RWPE2 (cell line): ENCODE measurements around the gene HSD17B1.

Source experiments
- ATAC-seq: fragments of 200-7000 bp; cut with Tn5 transposase; 3 replicates; pipeline ENCODE4 v1.9.1; 2021; ENCODE audit warnings: low read depth
- DNase-seq: peaks from one replicate; pipeline ENCODE4 v3.0.0-alpha.2; 2020; ENCODE audit warnings: low spot score
- H3K27ac ChIP-seq: fragments of 450-650 bp; 2 replicates; pipeline ENCODE4 v1.5.1; 2017; ENCODE audit warnings: mild to moderate bottlenecking; ENCODE audit not compliant: poor library complexity, severe bottlenecking
- H3K27me3 ChIP-seq: fragments of 250-450 bp; sonication (Bioruptor Pico); 2 replicates; pipeline ENCODE4 v1.5.1; 2021; ENCODE audit warnings: mild to moderate bottlenecking, moderate library complexity; ENCODE audit not compliant: insufficient read depth, poor library complexity, severe bottlenecking
- H3K36me3 ChIP-seq: fragments of 250-450 bp; sonication (Bioruptor Pico); 2 replicates; pipeline ENCODE4 v1.5.1; 2020; ENCODE audit warnings: low read depth, mild to moderate bottlenecking, moderate library complexity
- H3K4me1 ChIP-seq: fragments of 250-450 bp; sonication (Bioruptor Pico); 2 replicates; pipeline ENCODE4 v1.5.1; 2021; ENCODE audit warnings: mild to moderate bottlenecking, moderate library complexity; ENCODE audit not compliant: insufficient read depth, poor library complexity, severe bottlenecking
- H3K4me3 ChIP-seq: fragments of 250-450 bp; sonication (Bioruptor Pico); 2 replicates; pipeline ENCODE4 v1.5.1; 2021; ENCODE audit warnings: mild to moderate bottlenecking, moderate library complexity; ENCODE audit not compliant: severe bottlenecking
- H3K9me3 ChIP-seq: fragments of 250-450 bp; sonication (Bioruptor Pico); 2 replicates; pipeline ENCODE4 v1.5.1; 2021; ENCODE audit warnings: mild to moderate bottlenecking, moderate library complexity; ENCODE audit not compliant: severe bottlenecking
- TF ChIP-seq, protein P1 (sequence below): fragments of 450-650 bp; IDR thresholded peaks from one replicate; pipeline ENCODE4 v1.5.1; 2017; ENCODE audit warnings: mild to moderate bottlenecking, moderate library complexity; ENCODE audit not compliant: poor library complexity, severe bottlenecking

The HSD17B1 gene

DNA sequence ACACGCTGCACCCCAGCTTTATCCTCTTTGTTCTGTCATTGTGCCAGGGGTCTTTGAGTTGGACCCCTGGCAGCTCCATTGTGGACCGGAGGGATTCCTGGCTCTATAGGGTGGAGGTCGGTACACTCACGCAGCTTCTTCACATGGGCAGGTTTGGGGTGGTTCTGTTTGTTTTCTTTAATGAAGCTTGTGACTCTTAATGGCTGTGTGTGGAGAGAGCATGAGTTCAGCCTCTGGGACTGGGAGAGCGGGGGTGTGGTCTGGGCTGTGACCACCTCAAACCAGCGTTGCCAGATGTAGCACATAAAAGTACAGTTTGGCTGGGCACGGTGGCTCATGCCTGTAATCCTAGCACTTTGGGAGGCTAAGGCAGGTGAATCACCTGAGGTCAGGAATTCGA, 37.9 kb upstream of the HSD17B1 start:
- no peak for DNase-seq
- TF ChIP-seq, protein P1, sequence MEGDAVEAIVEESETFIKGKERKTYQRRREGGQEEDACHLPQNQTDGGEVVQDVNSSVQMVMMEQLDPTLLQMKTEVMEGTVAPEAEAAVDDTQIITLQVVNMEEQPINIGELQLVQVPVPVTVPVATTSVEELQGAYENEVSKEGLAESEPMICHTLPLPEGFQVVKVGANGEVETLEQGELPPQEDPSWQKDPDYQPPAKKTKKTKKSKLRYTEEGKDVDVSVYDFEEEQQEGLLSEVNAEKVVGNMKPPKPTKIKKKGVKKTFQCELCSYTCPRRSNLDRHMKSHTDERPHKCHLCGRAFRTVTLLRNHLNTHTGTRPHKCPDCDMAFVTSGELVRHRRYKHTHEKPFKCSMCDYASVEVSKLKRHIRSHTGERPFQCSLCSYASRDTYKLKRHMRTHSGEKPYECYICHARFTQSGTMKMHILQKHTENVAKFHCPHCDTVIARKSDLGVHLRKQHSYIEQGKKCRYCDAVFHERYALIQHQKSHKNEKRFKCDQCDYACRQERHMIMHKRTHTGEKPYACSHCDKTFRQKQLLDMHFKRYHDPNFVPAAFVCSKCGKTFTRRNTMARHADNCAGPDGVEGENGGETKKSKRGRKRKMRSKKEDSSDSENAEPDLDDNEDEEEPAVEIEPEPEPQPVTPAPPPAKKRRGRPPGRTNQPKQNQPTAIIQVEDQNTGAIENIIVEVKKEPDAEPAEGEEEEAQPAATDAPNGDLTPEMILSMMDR = no peak
- Histone ChIP-seq H3K9me3 (no peaks in the 10 kb centered on the region), H3K36me3 (no peaks in the 10 kb centered on the region), H3K4me3 (no peak overlapping the region), H3K4me1 (peaks cover 24% of the 10 kb centered on the region), H3K27me3 (no peaks in the 10 kb centered on the region), H3K27ac (no peak overlapping the region)
- ATAC-seq = no peak

DNA sequence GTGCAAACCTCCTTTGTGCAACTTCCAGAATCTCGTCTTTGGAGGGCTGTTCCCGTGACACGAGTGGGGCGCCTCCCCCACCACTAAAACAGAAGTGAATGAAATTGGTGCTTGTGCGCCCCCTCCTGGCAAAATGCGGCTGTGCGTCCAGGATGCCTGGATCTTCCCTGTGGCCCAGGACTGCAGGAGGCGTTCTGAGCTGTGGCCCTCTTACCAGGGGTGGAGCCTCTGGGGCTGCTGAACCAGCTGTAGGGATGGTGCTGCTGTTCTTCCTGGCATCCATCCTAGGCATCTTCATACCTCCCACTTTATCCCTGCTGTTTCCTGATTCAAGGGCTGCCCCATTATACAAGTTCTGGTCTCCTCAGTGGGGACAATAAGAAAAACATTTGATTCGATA, 35.2 kb upstream of the HSD17B1 start:
- ATAC-seq (peak; percentile 70), DNase-seq (no peak)
- TF ChIP-seq, protein P1 = peak; percentile 95
- Histone ChIP-seq H3K36me3 (0 out of 2 replicates have a peak, but pooled peaks cover 3% of the 10 kb centered on the region), H3K27ac (peak overlapping the region; percentile 97), H3K9me3 (no peaks in the 10 kb centered on the region), H3K4me3 (no peak overlapping the region), H3K27me3 (no peaks in the 10 kb centered on the region), H3K4me1 (peaks cover 38% of the 10 kb centered on the region)

DNA sequence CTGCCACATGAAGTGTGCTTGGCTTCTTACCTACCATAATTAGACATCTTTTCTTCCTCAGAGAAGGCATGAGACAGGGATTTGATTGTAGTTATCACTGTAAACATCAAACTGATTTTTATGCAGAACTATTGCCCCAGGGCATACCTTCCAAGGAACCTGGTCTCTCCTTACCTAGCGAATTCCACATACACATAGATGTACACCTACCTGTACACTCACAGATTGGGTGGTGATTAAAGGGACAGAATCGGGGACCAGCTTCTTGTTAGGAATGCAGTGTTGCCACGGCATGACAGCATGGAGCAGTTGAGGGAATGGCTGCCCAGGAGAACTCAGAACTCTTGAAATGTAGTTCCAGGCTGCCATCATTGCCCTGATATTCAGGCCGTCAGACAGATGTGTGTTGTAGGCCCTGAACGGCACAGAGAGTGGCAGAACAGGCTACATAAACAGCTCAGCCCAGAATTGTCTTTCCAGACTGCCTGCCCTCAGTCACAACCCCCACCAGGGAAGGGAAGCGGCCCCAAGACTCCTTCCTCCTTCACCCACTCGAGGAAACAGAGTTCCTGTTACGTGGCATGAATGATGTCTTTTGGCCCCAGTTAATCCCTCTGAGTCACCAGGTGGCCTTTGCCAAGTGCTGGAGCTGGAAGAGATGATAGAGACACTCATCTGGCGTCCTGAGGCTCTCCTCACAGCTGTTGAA, 34.5 kb upstream of the HSD17B1 start:
- H3K9me3 ChIP-seq = no peaks in the 10 kb centered on the region
- DNase-seq (peak; percentile 85), ATAC-seq (peak; percentile 37)
- peak overlapping the region; percentile 97 for H3K27ac ChIP-seq
- H3K27me3 ChIP-seq = no peaks in the 10 kb centered on the region
- 0 out of 2 replicates have a peak, but pooled peaks cover 3% of the 10 kb centered on the region for H3K36me3 ChIP-seq
- TF ChIP-seq, protein P1 = no peak
- no peak overlapping the region for H3K4me3 ChIP-seq
- H3K4me1 ChIP-seq = peaks cover 38% of the 10 kb centered on the region

DNA sequence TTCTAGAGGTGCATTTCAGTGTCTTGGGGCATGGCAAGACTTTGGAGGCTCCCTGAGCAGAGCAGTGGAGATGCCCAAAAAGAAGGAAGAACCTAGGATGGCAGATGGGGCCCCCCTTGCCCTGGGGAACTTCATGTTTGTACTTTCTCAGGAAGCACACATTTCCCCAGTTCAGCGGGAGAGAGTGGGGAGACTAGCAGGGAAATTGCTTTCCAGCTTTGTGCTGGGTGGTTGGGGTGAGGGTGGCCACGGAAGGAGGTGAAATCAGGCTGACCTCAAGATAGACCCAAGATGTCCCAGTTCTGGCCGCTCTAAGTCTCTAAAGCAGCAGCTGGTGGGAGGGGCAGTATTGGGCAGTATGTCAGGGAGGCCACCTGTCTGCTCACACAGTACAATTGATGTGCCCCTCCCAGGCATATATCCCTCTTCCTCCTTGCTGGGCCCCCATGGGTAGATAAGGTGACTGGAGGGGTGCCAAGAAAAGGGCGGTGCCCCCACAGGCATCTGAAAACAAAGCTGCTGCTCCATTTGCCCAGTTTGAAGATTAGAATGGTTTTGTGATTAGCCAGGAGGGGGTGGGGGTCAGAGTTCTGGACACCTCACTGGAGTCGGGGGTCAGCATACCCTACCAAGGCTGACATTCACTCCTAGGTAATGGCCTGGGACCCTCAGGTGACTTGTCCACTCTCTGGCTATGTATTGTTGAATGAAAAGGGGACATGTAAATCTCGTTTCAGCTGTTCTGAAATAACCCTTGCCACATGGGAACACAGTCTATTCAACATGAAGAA, 33.8 kb upstream of the HSD17B1 start:
- DNase-seq (no peak), ATAC-seq (peak; percentile 3; the same call in 1 of the 3 replicates)
- H3K4me3 ChIP-seq = no peak overlapping the region
- 0 out of 2 replicates have a peak, but pooled peaks cover 3% of the 10 kb centered on the region for H3K36me3 ChIP-seq
- H3K9me3 ChIP-seq = no peaks in the 10 kb centered on the region
- no peaks in the 10 kb centered on the region for H3K27me3 ChIP-seq
- peaks cover 38% of the 10 kb centered on the region for H3K4me1 ChIP-seq
- TF ChIP-seq, protein P1 = no peak
- H3K27ac ChIP-seq = peak overlapping the region; percentile 97
